Parathyroid adenoma (tissue), 2 donors: ENCODE data around the gene UTF1.

Experiments used
- H2AFZ ChIP-seq: fragments of 300-600 bp; sonication (generic); one replicate; pipeline ENCODE4 v1.7.0; 2017; ENCODE audit warnings: antibody characterized with exemption, mild to moderate bottlenecking
- H3K27ac ChIP-seq: fragments of 300-600 bp; sonication (generic); one replicate; pipeline ENCODE4 v1.7.0; 2017
- H3K27me3 ChIP-seq: fragments of 300-600 bp; sonication (generic); one replicate; pipeline ENCODE4 v1.7.0; 2017; ENCODE audit warnings: low read length; ENCODE audit not compliant: control insufficient read depth, insufficient read depth
- H3K36me3 ChIP-seq: fragments of 300-600 bp; sonication (generic); one replicate; pipeline ENCODE4 v1.7.0; 2017; ENCODE audit warnings: low read length; ENCODE audit not compliant: control insufficient read depth, insufficient read depth
- H3K4me1 ChIP-seq: fragments of 300-600 bp; sonication (generic); one replicate; pipeline ENCODE4 v1.7.0; 2017; ENCODE audit warnings: control low read depth
- H3K4me2 ChIP-seq: fragments of 300-600 bp; sonication (generic); one replicate; pipeline ENCODE4 v1.7.0; 2017; ENCODE audit warnings: low read length
- H3K4me3 ChIP-seq: fragments of 300-600 bp; sonication (generic); one replicate; pipeline ENCODE4 v1.7.0; 2017; ENCODE audit warnings: low read depth, low read length
- H3K79me2 ChIP-seq: fragments of 300-600 bp; sonication (generic); one replicate; pipeline ENCODE4 v1.7.0; 2017; ENCODE audit warnings: control low read depth
- H3K9ac ChIP-seq: fragments of 300-600 bp; sonication (generic); one replicate; pipeline ENCODE4 v1.7.0; 2017; ENCODE audit warnings: mild to moderate bottlenecking
- H3K9me3 ChIP-seq: fragments of 300-600 bp; sonication (generic); one replicate; pipeline ENCODE4 v1.7.0; 2017; ENCODE audit warnings: low read length; ENCODE audit not compliant: control insufficient read depth
- TF ChIP-seq, protein P1 (sequence below): fragments of 300-600 bp; sonication (generic); IDR thresholded peaks from one replicate; pipeline ENCODE4 v1.7.0; 2017; ENCODE audit warnings: antibody characterized with exemption, mild to moderate bottlenecking
- donor health status: primary hyperparathyroidism.

Gene UTF1

GRCh38 chr10:133210398-133211140, 19.4 kb upstream of the UTF1 start:
- Histone ChIP-seq H3K27me3 (no peaks in the 10 kb centered on the region), H2AFZ (no peak overlapping the region), H3K4me3 (no peak overlapping the region), H3K4me2 (no peak overlapping the region), H3K9ac (no peak overlapping the region), H3K36me3 (no peaks in the 10 kb centered on the region), H3K4me1 (no peaks in the 10 kb centered on the region), H3K27ac (no peak overlapping the region), H3K79me2 (no peaks in the 10 kb centered on the region), H3K9me3 (no peaks in the 10 kb centered on the region)
- TF ChIP-seq, protein P1, sequence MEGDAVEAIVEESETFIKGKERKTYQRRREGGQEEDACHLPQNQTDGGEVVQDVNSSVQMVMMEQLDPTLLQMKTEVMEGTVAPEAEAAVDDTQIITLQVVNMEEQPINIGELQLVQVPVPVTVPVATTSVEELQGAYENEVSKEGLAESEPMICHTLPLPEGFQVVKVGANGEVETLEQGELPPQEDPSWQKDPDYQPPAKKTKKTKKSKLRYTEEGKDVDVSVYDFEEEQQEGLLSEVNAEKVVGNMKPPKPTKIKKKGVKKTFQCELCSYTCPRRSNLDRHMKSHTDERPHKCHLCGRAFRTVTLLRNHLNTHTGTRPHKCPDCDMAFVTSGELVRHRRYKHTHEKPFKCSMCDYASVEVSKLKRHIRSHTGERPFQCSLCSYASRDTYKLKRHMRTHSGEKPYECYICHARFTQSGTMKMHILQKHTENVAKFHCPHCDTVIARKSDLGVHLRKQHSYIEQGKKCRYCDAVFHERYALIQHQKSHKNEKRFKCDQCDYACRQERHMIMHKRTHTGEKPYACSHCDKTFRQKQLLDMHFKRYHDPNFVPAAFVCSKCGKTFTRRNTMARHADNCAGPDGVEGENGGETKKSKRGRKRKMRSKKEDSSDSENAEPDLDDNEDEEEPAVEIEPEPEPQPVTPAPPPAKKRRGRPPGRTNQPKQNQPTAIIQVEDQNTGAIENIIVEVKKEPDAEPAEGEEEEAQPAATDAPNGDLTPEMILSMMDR, result no peak

DNA sequence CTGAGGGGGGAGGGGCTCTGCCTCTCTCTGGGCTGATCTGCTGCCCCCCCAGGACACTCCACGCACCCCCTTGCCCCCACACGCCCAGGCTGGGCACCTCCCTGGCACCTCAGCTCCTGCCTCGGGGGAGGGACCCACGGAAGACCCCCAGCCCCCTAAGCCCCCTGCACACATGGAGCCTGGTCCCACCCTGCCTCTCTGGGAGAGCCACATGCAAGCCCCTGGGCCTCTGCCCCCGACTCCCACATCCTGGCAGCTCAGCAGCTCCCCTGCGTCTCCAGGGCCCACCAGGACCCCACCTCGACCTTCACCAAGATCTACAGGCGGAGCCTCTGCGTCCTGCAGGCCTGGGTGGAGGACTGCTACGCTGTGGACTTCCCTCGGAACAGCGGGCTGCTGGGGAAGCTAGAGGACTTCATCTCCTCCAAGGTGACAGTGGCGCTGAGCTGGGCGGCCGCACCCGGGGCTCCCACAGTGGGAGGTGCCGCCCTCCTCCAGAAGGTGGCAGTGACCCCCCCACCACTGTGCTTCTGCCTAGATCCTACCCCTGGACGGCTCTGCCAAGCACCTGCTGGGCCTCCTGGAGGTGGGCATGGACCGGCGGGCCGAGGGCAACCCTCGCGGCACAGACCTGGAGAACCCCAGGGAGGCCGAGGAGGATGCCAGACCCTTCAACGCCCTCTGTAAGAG, 18.7 kb upstream of the UTF1 start:
- H3K4me3 ChIP-seq, result no peak overlapping the region
- H3K27me3 ChIP-seq, result no peaks in the 10 kb centered on the region
- no peak overlapping the region for H3K27ac ChIP-seq
- H3K4me1 ChIP-seq, result no peaks in the 10 kb centered on the region
- TF ChIP-seq, protein P1, result no peak
- no peaks in the 10 kb centered on the region for H3K79me2 ChIP-seq
- H3K9me3 ChIP-seq, result no peaks in the 10 kb centered on the region
- no peak overlapping the region for H2AFZ ChIP-seq
- H3K9ac ChIP-seq, result no peak overlapping the region
- H3K4me2 ChIP-seq, result no peak overlapping the region
- H3K36me3 ChIP-seq, result no peaks in the 10 kb centered on the region

DNA sequence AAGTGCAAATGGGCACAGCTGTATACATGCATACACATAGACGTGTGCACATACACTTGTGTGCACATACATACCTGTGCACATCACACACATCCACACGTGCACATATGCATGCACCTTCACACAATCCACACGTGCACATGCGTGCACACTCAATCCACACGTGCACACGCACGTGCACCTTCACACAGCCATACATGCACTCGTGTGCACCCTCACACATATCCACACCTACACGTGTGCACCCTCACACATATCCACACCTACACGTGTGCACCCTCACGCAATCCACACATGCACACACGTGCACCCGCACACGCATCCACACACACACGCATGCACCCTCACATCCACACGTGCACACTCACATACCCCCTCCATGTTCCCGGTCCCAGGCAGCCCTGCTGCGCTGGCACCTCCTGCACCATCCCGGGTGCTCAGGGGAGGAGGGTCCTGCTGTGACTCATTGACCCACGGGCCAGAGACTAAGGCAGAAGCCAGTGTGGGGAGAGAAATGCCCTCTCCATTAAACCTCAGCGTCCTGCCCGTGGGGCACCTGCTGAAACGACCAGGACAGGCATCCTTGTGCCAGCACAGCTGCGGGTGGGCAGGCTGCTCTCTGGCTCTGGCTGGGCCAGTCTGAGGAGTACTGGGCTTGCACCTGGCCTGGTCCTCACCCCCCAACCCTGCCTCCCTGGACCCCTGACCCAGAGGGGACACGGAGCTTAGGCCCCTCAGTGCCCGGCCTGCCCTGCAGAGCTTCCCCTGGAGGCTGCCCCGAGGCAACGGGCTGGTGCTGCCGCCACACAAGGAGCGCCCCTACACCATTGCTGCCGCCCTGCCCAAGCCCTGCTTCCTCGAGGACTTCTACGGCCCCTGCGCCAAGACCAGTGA, 17.8 kb upstream of the UTF1 start:
- Histone ChIP-seq H3K9me3 (no peaks in the 10 kb centered on the region), H3K27me3 (no peaks in the 10 kb centered on the region), H3K79me2 (no peaks in the 10 kb centered on the region), H3K4me1 (no peaks in the 10 kb centered on the region), H3K4me2 (no peak overlapping the region), H2AFZ (no peak overlapping the region), H3K27ac (no peak overlapping the region), H3K36me3 (no peaks in the 10 kb centered on the region), H3K9ac (no peak overlapping the region), H3K4me3 (no peak overlapping the region)
- TF ChIP-seq, protein P1, result no peak

- H3K36me3 ChIP-seq, result no peaks in the 10 kb centered on the region
- no peak overlapping the region for H3K4me2 ChIP-seq
- no peak overlapping the region for H2AFZ ChIP-seq
- no peaks in the 10 kb centered on the region for H3K79me2 ChIP-seq
- no peaks in the 10 kb centered on the region for H3K27me3 ChIP-seq
- no peaks in the 10 kb centered on the region for H3K9me3 ChIP-seq
- no peaks in the 10 kb centered on the region for H3K4me1 ChIP-seq
- no peak overlapping the region for H3K4me3 ChIP-seq
- H3K27ac ChIP-seq, result no peak overlapping the region
- TF ChIP-seq, protein P1, result no peak
- no peak overlapping the region for H3K9ac ChIP-seq
These were observed 17.0 kb upstream of the UTF1 start for GRCh38 chr10:133212853-133213494.
